OCI-LY7 (cell line): Measurements from ENCODE around the gene MINAR2. TPM values are rescaled to one million over a fixed set of nuclear protein-coding genes. Genes with fewer than 3 reads are reported as not detected.

ENCODE experiments used
- total RNA-seq, 2 experiments: library from RNA; depleted of rRNA in 1 of 2; stranded (reverse); fragments of >200 nt in 1 of 2; shearing (Covaris generic) in 1 of 2; gene quantifications; 2 replicates each; pipeline ENCODE4 v1.2.3, GENCODE V29; 2014 to 2022

MINAR2 gene
- total RNA-seq, 2 experiments from 2014 or later = not detected

Other genes starting within 250 kb of the MINAR2 start
- gene CHSY3, start 156.4 kb downstream of the MINAR2 start, total RNA-seq (2014; rRNA removed; shearing (Covaris generic)) = not detected in 2 replicates
- not detected in 2 replicates for gene CHSY3, start 156.4 kb downstream of the MINAR2 start, total RNA-seq (2022)